ENCODE results near the gene OBSCN. TPM values are rescaled to one million over a fixed set of nuclear protein-coding genes. Genes with fewer than 3 reads are reported as not detected.

OBSCN gene
- total and polyA plus RNA-seq, 2 donors (not counting 1 experiment from before 2014, with no cell fraction given), result 10.0 to 63.9 TPM

- ChIA-PET POLR2A (no interaction called here), CTCF (no interaction called here)
- Mint-ChIP-seq H3K4me3 (no peak overlapping the region), H3K27ac (no peak overlapping the region), H3K9me3 (ENCODE audit: insufficient read depth) (no peaks in the 10 kb centered on the region), H3K27me3 (no peaks in the 10 kb centered on the region), H3K4me1 (no peaks in the 10 kb centered on the region)
- TF ChIP-seq CTCF (IDR thresholded peaks at IDR 0.05), result no peak
- TF ChIP-seq EZH2 (IDR thresholded peaks at IDR 0.05; ENCODE audit: borderline replicate concordance, insufficient read depth, low read depth, low read length, poor library complexity, severe bottlenecking), result no peak
- no peaks in the 10 kb centered on the region for H3K27me3 ChIP-seq (replicated peaks in 1 of 4; ENCODE audit: control extremely low read depth in 1 of 4, control insufficient read depth in 3 of 4, insufficient read depth in 4 of 4, low read length in 3 of 4)
- ATAC-seq (ENCODE audit: low read depth) (no peak), DNase-seq (no peak)
- H3K4me3 ChIP-seq (ENCODE audit: control extremely low read depth in 1 of 5, extremely low read depth in 1 of 5, insufficient read depth in 1 of 5, low read depth in 2 of 5, low read length in 4 of 5), result no peak overlapping the region
- H3K36me3 ChIP-seq (replicated peaks in 1 of 2; ENCODE audit: control extremely low read depth in 1 of 2, control insufficient read depth in 1 of 2, extremely low read depth in 1 of 2, insufficient read depth in 2 of 2, low read length in 1 of 2), result no peaks in the 10 kb centered on the region
- H4K20me1 ChIP-seq (ENCODE audit: control insufficient read depth, insufficient read depth, low read length, poor library complexity, severe bottlenecking), result no peaks in the 10 kb centered on the region
- intact Hi-C loops (cut with micrococcal nuclease), result no loop called here
- H3K79me2 ChIP-seq (ENCODE audit: control insufficient read depth, insufficient read depth, low read length), result no peaks in the 10 kb centered on the region
- H3K9me3 ChIP-seq (ENCODE audit: control extremely low read depth in 1 of 3, control insufficient read depth in 2 of 3, insufficient read depth in 1 of 3, low read length in 2 of 3), result no peaks in the 10 kb centered on the region
- H3K27ac ChIP-seq (ENCODE audit: low read length in 2 of 2), result no peak overlapping the region
- H3K4me1 ChIP-seq (ENCODE audit: control insufficient read depth in 2 of 2, insufficient read depth in 2 of 2, low read length in 2 of 2), result no peaks in the 10 kb centered on the region
- no peak overlapping the region for H3K9ac ChIP-seq (ENCODE audit: low read length)
- no peak overlapping the region for H3K4me2 ChIP-seq (replicated peaks; ENCODE audit: low read depth, low read length, poor library complexity, severe bottlenecking)
- no peak overlapping the region for H2AFZ ChIP-seq (ENCODE audit: insufficient read depth, low read depth, low read length, poor library complexity, severe bottlenecking)
- 95% methylated on average over 27 of the region's 32 CpGs for WGBS (ENCODE audit: insufficient coverage)
Measured at GRCh38 chr1:228287541-228288425, 79.9 kb downstream of the OBSCN start.

DNA sequence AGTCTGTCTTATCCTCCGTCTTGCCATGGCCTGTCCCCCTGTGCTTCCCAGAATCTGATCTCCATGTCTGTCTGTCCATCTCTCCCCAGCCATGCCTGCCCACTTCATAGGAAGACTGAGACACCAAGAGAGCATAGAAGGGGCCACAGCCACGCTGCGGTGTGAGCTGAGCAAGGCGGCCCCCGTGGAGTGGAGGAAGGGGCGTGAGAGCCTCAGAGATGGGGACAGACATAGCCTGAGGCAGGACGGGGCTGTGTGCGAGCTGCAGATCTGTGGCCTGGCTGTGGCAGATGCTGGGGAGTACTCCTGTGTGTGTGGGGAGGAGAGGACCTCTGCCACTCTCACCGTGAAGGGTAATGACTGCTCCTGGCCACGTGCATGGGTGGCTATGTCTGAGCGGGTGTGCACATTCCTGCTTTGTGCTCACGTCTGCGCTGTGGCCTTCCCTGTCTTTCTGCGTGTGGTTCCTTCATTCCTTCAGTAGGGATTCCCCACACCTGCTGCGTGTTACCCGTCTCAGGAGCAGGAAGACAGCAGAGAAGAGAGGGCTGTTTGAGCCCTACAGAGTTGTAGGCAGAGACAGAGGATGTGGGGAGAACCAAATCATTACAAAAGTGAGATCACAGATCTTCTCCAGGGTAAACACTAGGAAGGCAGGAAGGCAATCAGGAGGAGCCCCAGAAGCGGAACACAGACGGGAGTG, 80.8 kb downstream of the OBSCN start:
- 95% methylated on average over 18 of the region's 18 CpGs for WGBS (ENCODE audit: insufficient coverage)
- no peak for ATAC-seq (ENCODE audit: low read depth)
- Histone ChIP-seq H3K27ac (ENCODE audit: low read length in 2 of 2) (no peak overlapping the region), H3K27me3 (replicated peaks in 1 of 4; ENCODE audit: control extremely low read depth in 1 of 4, control insufficient read depth in 3 of 4, insufficient read depth in 4 of 4, low read length in 3 of 4) (no peaks in the 10 kb centered on the region), H3K4me2 (replicated peaks; ENCODE audit: low read depth, low read length, poor library complexity, severe bottlenecking) (no peak overlapping the region), H4K20me1 (ENCODE audit: control insufficient read depth, insufficient read depth, low read length, poor library complexity, severe bottlenecking) (no peaks in the 10 kb centered on the region), H3K4me3 (ENCODE audit: control extremely low read depth in 1 of 5, extremely low read depth in 1 of 5, insufficient read depth in 1 of 5, low read depth in 2 of 5, low read length in 4 of 5) (no peak overlapping the region), H3K9ac (ENCODE audit: low read length) (no peak overlapping the region), H3K36me3 (replicated peaks in 1 of 2; ENCODE audit: control extremely low read depth in 1 of 2, control insufficient read depth in 1 of 2, extremely low read depth in 1 of 2, insufficient read depth in 2 of 2, low read length in 1 of 2) (no peaks in the 10 kb centered on the region), H3K9me3 (ENCODE audit: control extremely low read depth in 1 of 3, control insufficient read depth in 2 of 3, insufficient read depth in 1 of 3, low read length in 2 of 3) (no peaks in the 10 kb centered on the region), H2AFZ (ENCODE audit: insufficient read depth, low read depth, low read length, poor library complexity, severe bottlenecking) (no peak overlapping the region), H3K79me2 (ENCODE audit: control insufficient read depth, insufficient read depth, low read length) (no peaks in the 10 kb centered on the region), H3K4me1 (ENCODE audit: control insufficient read depth in 2 of 2, insufficient read depth in 2 of 2, low read length in 2 of 2) (no peaks in the 10 kb centered on the region)
- Mint-ChIP-seq H3K9me3 (ENCODE audit: insufficient read depth) (no peaks in the 10 kb centered on the region), H3K4me3 (no peak overlapping the region), H3K27me3 (no peaks in the 10 kb centered on the region), H3K4me1 (no peaks in the 10 kb centered on the region), H3K27ac (no peak overlapping the region)
- TF ChIP-seq EZH2 (IDR thresholded peaks at IDR 0.05; ENCODE audit: borderline replicate concordance, insufficient read depth, low read depth, low read length, poor library complexity, severe bottlenecking), result no peak
- no peak for TF ChIP-seq CTCF (IDR thresholded peaks at IDR 0.05)
- DNase-seq, result no peak
- ChIA-PET CTCF (no interaction called here), POLR2A (no interaction called here)
- intact Hi-C loops (cut with micrococcal nuclease), result no loop called here
